Ovary (tissue), 3 donors: ENCODE measurements around the gene RNF145.

Experiments
- CTCF ChIP-seq, 3 donors: fragments of 450-650 bp in 2 of 3; fragments of 200-600 bp in 1 of 3; IDR thresholded peaks; one replicate each; pipeline versions ENCODE4 v1.5.1 to v1.8.0; 2016 to 2022; ENCODE audit warnings: antibody characterized with exemption in 3 of 3, mild to moderate bottlenecking in 1 of 3
- EP300 ChIP-seq: sonication (generic); formaldehyde crosslinking; IDR thresholded peaks from one replicate; pipeline ENCODE4 v1.6.1; 2017; ENCODE audit warnings: antibody characterized with exemption
- POLR2A ChIP-seq: fragments of 450-650 bp; IDR thresholded peaks from one replicate; pipeline ENCODE4 v1.6.1; 2017; ENCODE audit warnings: antibody characterized with exemption, mild to moderate bottlenecking, moderate library complexity
- donor health status: DM: no; HTN: no; CAD: no.

DNA sequence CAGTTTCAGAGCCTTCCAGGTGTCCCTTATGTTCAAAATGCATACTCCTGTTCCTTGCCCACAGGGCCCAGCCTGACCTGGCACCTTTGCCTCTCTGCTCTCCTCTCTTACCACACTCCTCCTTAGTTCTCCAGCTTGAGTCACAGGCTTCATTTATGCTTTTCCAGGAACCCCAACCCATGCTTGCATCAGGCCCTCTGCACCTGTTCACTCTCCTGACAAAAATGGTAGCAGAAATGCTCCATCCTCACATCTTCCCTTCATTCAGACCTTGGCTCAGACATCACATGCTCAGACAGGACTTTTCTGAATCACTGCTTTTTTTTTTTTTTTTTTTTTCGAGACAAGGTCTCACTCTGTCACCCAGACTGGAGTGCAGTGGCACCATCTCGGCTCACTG, 15.1 kb upstream of the RNF145 start:
- TF ChIP-seq EP300 (no peak), CTCF (IDR thresholded peaks at IDR 0.05) (no peak), POLR2A (no peak)
